ENCODE measurements around the gene HECTD3. TPM values are rescaled to one million over a fixed set of nuclear protein-coding genes. Genes with fewer than 3 reads are reported as not detected.

HECTD3 gene
- polyA plus RNA-seq, 2 donors: 25.1 to 38.6 TPM

DNA sequence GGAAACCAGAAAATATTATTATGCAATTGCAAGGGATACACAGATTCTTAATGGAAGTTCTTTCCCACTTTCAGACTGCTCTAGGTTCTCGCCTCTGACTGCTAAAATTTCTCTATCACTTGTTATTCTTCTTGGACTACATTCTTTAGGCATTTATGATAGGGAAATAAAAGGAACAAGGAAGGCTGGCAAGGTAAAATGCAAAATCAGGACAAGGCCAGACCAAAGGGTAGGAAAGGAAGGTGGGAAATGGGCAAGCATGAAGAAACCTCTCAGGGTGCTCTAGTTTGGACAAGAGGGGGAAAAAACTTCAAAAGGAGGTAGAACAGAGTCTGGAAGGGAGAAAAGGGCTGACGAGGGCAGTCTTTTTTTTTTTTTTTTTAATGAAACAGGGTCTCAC, 27.1 kb upstream of the HECTD3 start:
- Histone ChIP-seq H3K4me3 (ENCODE audit: low read depth in 1 of 2, low read length in 2 of 2) (no peak overlapping the region), H3K9me3 (ENCODE audit: control insufficient read depth in 2 of 2, insufficient read depth in 1 of 2, low read depth in 1 of 2, low read length in 1 of 2) (no peaks in the 10 kb centered on the region), H3K27me3 (ENCODE audit: control insufficient read depth in 1 of 2, insufficient read depth in 2 of 2, low read length in 2 of 2) (no peaks in the 10 kb centered on the region), H3K36me3 (ENCODE audit: control insufficient read depth in 2 of 2, insufficient read depth in 2 of 2, low read length in 1 of 2) (peaks cover 0 to 5% of the 10 kb centered on the region in 2 donors), H3K4me1 (ENCODE audit: control insufficient read depth in 2 of 2, insufficient read depth in 2 of 2, low read length in 1 of 2) (no peaks in the 10 kb centered on the region), H3K27ac (ENCODE audit: low read depth in 2 of 2, low read length in 1 of 2) (no peak overlapping the region)
- 90 to 96% methylated on average over 2 of the region's 2 CpGs for WGBS, 2 donors

DNA sequence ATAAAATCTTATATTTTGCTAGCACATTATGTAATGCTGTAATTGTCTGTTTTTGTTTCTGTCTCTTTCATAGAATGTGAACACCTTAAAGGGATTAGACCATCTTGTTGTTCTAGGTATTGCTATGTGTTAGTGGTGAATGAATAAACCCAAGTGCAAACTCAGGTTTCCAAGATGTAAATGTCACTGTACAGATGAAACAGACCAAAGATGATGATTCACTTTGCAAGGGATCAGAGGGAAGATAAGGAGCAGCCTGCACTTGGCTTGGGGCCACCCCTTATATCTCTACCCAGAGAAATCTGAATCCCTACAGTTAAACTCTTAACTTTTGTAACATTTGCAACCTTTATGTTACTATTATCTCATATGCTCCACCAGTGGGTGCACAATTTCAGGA, 26.3 kb upstream of the HECTD3 start:
- Histone ChIP-seq H3K36me3 (ENCODE audit: control insufficient read depth in 2 of 2, insufficient read depth in 2 of 2, low read length in 1 of 2) (peaks cover 0 to 5% of the 10 kb centered on the region in 2 donors), H3K27ac (ENCODE audit: low read depth in 2 of 2, low read length in 1 of 2) (no peak overlapping the region), H3K4me3 (ENCODE audit: low read depth in 1 of 2, low read length in 2 of 2) (no peak overlapping the region), H3K9me3 (ENCODE audit: control insufficient read depth in 2 of 2, insufficient read depth in 1 of 2, low read depth in 1 of 2, low read length in 1 of 2) (no peaks in the 10 kb centered on the region), H3K4me1 (ENCODE audit: control insufficient read depth in 2 of 2, insufficient read depth in 2 of 2, low read length in 1 of 2) (no peaks in the 10 kb centered on the region), H3K27me3 (ENCODE audit: control insufficient read depth in 1 of 2, insufficient read depth in 2 of 2, low read length in 2 of 2) (no peaks in the 10 kb centered on the region)

DNA sequence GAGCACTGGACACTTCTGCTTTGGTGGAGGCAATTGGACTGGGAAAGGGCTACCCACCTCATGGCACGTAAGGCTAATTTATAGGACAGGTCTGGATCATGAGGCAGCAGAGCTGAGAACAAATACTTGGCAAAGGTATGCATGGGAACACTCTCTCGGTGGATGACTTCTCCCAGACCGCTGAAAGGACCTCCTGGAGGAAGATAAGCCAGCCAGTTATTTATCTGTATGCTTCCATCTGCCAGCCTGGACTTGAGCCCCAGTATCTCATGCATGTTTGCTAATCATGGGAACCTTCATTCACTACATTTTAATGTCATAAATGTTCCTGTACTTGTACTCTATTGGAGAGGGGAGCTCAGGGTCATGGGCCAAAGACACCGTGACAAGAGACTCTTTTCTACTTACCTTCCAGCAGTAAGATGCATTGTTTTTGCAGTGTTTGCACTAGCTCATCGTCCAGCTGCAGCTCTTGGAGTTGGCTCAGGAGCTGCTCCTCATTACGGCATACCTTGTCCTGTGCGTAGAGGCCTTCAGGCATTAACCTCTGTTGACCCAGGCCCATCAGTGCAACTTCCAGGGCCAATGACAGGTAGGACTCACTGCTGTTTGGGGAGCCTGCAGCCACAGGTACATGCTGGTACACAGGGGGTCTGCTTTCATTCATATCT, 24.6 kb upstream of the HECTD3 start:
- Histone ChIP-seq H3K36me3 (ENCODE audit: control insufficient read depth in 2 of 2, insufficient read depth in 2 of 2, low read length in 1 of 2) (peaks cover 0 to 5% of the 10 kb centered on the region in 2 donors), H3K4me3 (ENCODE audit: low read depth in 1 of 2, low read length in 2 of 2) (no peak overlapping the region), H3K27ac (ENCODE audit: low read depth in 2 of 2, low read length in 1 of 2) (no peak overlapping the region), H3K4me1 (ENCODE audit: control insufficient read depth in 2 of 2, insufficient read depth in 2 of 2, low read length in 1 of 2) (no peaks in the 10 kb centered on the region), H3K9me3 (ENCODE audit: control insufficient read depth in 2 of 2, insufficient read depth in 1 of 2, low read depth in 1 of 2, low read length in 1 of 2) (no peaks in the 10 kb centered on the region), H3K27me3 (ENCODE audit: control insufficient read depth in 1 of 2, insufficient read depth in 2 of 2, low read length in 2 of 2) (no peaks in the 10 kb centered on the region)
- WGBS, 2 donors: 81 to 89% methylated on average over 7 of the region's 7 CpGs

- peaks cover 0 to 5% of the 10 kb centered on the region in 2 donors for H3K36me3 ChIP-seq (ENCODE audit: control insufficient read depth in 2 of 2, insufficient read depth in 2 of 2, low read length in 1 of 2)
- no peak overlapping the region for H3K27ac ChIP-seq (ENCODE audit: low read depth in 2 of 2, low read length in 1 of 2)
- H3K9me3 ChIP-seq (ENCODE audit: control insufficient read depth in 2 of 2, insufficient read depth in 1 of 2, low read depth in 1 of 2, low read length in 1 of 2): no peaks in the 10 kb centered on the region
- H3K4me1 ChIP-seq (ENCODE audit: control insufficient read depth in 2 of 2, insufficient read depth in 2 of 2, low read length in 1 of 2): no peaks in the 10 kb centered on the region
- WGBS, 2 donors: 94 to 97% methylated on average over 1 of the region's 1 CpG
- H3K27me3 ChIP-seq (ENCODE audit: control insufficient read depth in 1 of 2, insufficient read depth in 2 of 2, low read length in 2 of 2): no peaks in the 10 kb centered on the region
- H3K4me3 ChIP-seq (ENCODE audit: low read depth in 1 of 2, low read length in 2 of 2): no peak overlapping the region
Observed at GRCh38 chr1:45033356-45033755, 22.2 kb upstream of the HECTD3 start.

DNA sequence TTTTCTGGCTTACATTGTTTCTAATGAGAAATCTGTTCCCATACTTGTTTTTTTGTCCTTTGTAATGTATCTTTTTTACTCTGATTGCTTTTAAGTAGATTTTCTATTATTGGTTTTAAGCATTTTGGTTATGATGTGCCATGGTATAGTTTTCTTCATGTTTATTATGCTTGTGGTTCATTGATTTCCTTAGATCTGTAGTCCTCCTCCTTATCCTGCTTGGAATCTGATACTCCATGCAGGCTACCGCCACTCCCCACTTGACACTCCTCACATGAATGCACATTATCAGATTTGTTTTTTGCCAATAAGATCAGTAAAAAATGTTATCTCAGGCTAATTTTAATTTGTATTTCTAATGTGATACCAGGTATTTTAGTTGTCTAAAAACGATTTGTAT, 21.7 kb upstream of the HECTD3 start:
- Histone ChIP-seq H3K9me3 (ENCODE audit: control insufficient read depth in 2 of 2, insufficient read depth in 1 of 2, low read depth in 1 of 2, low read length in 1 of 2) (no peaks in the 10 kb centered on the region), H3K4me1 (ENCODE audit: control insufficient read depth in 2 of 2, insufficient read depth in 2 of 2, low read length in 1 of 2) (no peaks in the 10 kb centered on the region), H3K27me3 (ENCODE audit: control insufficient read depth in 1 of 2, insufficient read depth in 2 of 2, low read length in 2 of 2) (no peaks in the 10 kb centered on the region), H3K4me3 (ENCODE audit: low read depth in 1 of 2, low read length in 2 of 2) (no peak overlapping the region), H3K36me3 (ENCODE audit: control insufficient read depth in 2 of 2, insufficient read depth in 2 of 2, low read length in 1 of 2) (peaks cover 0 to 5% of the 10 kb centered on the region in 2 donors), H3K27ac (ENCODE audit: low read depth in 2 of 2, low read length in 1 of 2) (no peak overlapping the region)
- WGBS, 2 donors: 80 to 86% methylated on average over 2 of the region's 2 CpGs

DNA sequence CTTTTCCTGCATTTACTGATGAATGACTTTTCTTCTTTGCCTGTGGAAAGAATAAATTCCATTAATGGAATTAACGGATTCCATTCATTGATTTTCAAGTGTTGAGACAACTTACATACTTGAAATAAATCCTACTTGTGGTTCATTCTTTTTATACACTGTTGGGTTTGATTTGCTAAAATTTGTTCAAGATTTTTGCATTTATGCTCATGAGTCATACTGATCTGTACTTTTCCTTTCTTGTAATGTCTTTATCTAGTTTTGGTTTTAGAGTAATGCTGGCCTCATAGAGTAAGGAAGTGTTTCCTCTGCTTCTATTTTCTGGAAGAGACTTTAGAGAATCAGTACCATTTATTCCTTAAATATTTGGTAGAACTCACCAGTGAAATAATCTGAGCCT, 15.3 kb upstream of the HECTD3 start:
- Histone ChIP-seq H3K4me3 (ENCODE audit: low read depth in 1 of 2, low read length in 2 of 2) (no peak overlapping the region), H3K27me3 (ENCODE audit: control insufficient read depth in 1 of 2, insufficient read depth in 2 of 2, low read length in 2 of 2) (no peaks in the 10 kb centered on the region), H3K4me1 (ENCODE audit: control insufficient read depth in 2 of 2, insufficient read depth in 2 of 2, low read length in 1 of 2) (no peaks in the 10 kb centered on the region), H3K27ac (ENCODE audit: low read depth in 2 of 2, low read length in 1 of 2) (no peak overlapping the region), H3K36me3 (ENCODE audit: control insufficient read depth in 2 of 2, insufficient read depth in 2 of 2, low read length in 1 of 2) (no peaks in the 10 kb centered on the region), H3K9me3 (ENCODE audit: control insufficient read depth in 2 of 2, insufficient read depth in 1 of 2, low read depth in 1 of 2, low read length in 1 of 2) (no peaks in the 10 kb centered on the region)
- 66 to 74% methylated on average over 1 of the region's 1 CpG for WGBS, 2 donors

DNA sequence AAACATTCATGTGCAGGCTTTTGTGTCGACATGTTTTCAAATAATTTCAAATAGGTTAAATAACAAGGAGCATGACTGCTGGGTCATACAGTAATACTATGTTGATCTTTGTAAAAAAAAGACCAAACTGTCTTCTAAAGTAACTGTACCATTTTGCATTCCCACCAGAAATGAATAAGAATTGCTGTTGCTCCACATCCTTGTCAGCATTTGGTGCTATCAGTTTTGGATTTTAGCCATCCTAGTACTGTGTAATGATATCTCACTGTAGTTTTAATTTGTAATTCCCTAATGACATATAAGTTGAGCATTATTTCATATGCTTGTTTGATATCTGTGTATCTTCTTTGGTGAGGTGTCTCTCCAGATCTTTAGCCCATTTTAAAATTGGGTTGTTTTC, 12.5 kb upstream of the HECTD3 start:
- Histone ChIP-seq H3K4me3 (ENCODE audit: low read depth in 1 of 2, low read length in 2 of 2) (no peak overlapping the region), H3K9me3 (ENCODE audit: control insufficient read depth in 2 of 2, insufficient read depth in 1 of 2, low read depth in 1 of 2, low read length in 1 of 2) (no peaks in the 10 kb centered on the region), H3K4me1 (ENCODE audit: control insufficient read depth in 2 of 2, insufficient read depth in 2 of 2, low read length in 1 of 2) (no peaks in the 10 kb centered on the region), H3K36me3 (ENCODE audit: control insufficient read depth in 2 of 2, insufficient read depth in 2 of 2, low read length in 1 of 2) (no peaks in the 10 kb centered on the region), H3K27me3 (ENCODE audit: control insufficient read depth in 1 of 2, insufficient read depth in 2 of 2, low read length in 2 of 2) (no peaks in the 10 kb centered on the region), H3K27ac (ENCODE audit: low read depth in 2 of 2, low read length in 1 of 2) (no peak overlapping the region)
- WGBS, 2 donors: 90 to 98% methylated on average over 1 of the region's 1 CpG

- Histone ChIP-seq H3K27me3 (ENCODE audit: control insufficient read depth in 1 of 2, insufficient read depth in 2 of 2, low read length in 2 of 2) (no peaks in the 10 kb centered on the region), H3K4me3 (ENCODE audit: low read depth in 1 of 2, low read length in 2 of 2) (no peak overlapping the region), H3K27ac (ENCODE audit: low read depth in 2 of 2, low read length in 1 of 2) (no peak overlapping the region), H3K9me3 (ENCODE audit: control insufficient read depth in 2 of 2, insufficient read depth in 1 of 2, low read depth in 1 of 2, low read length in 1 of 2) (no peaks in the 10 kb centered on the region), H3K36me3 (ENCODE audit: control insufficient read depth in 2 of 2, insufficient read depth in 2 of 2, low read length in 1 of 2) (peaks cover 0 to 2% of the 10 kb centered on the region in 2 donors), H3K4me1 (ENCODE audit: control insufficient read depth in 2 of 2, insufficient read depth in 2 of 2, low read length in 1 of 2) (peaks cover 0 to 2% of the 10 kb centered on the region in 2 donors)
- whole genome bisulfite sequencing, 2 donors: 54 to 57% methylated on average over 16 of the region's 16 CpGs
Observed at GRCh38 chr1:45018599-45019230, 7.6 kb upstream of the HECTD3 start.

- WGBS, 2 donors: 69 to 72% methylated on average over 6 of the region's 6 CpGs
- H3K36me3 ChIP-seq (ENCODE audit: control insufficient read depth in 2 of 2, insufficient read depth in 2 of 2, low read length in 1 of 2): peaks cover 0 to 2% of the 10 kb centered on the region in 2 donors
- no peak overlapping the region for H3K4me3 ChIP-seq (ENCODE audit: low read depth in 1 of 2, low read length in 2 of 2)
- peaks cover 0 to 3% of the 10 kb centered on the region in 2 donors for H3K4me1 ChIP-seq (ENCODE audit: control insufficient read depth in 2 of 2, insufficient read depth in 2 of 2, low read length in 1 of 2)
- H3K27ac ChIP-seq (ENCODE audit: low read depth in 2 of 2, low read length in 1 of 2): no peak overlapping the region
- H3K27me3 ChIP-seq (ENCODE audit: control insufficient read depth in 1 of 2, insufficient read depth in 2 of 2, low read length in 2 of 2): no peaks in the 10 kb centered on the region
- no peaks in the 10 kb centered on the region for H3K9me3 ChIP-seq (ENCODE audit: control insufficient read depth in 2 of 2, insufficient read depth in 1 of 2, low read depth in 1 of 2, low read length in 1 of 2)
Observed at GRCh38 chr1:45016767-45017166, 5.6 kb upstream of the HECTD3 start.
